Measurements from ENCODE around the gene MSL2.

GRCh38 chr3:136141891-136142290, 54.2 kb downstream of the MSL2 start:
- no peak for TF ChIP-seq CTCF (IDR thresholded peaks at IDR 0.05; ENCODE audit: low read depth, low read length)
- no peak for TF ChIP-seq EZH2phosphoT487 (IDR thresholded peaks at IDR 0.05; ENCODE audit: low read depth)
